Activated CD4-positive, alpha-beta T cell treated with anti-CD3 and anti-CD28 coated beads, Interleukin-2, amount 10 ng/mL, durations not matched to agents 7 days and 5 days (primary cell): ENCODE measurements around the gene CACNA2D3. TPM values are rescaled to one million over a fixed set of nuclear protein-coding genes. Genes with fewer than 3 reads are reported as not detected.

Source experiments
- CTCF ChIA-PET: fragments of 350-600 bp; sonication (Branson Sonifier 250); formaldehyde crosslinking; loops from one replicate; lab custom pipeline; 2021; ENCODE audit warnings: antibody characterized with exemption; lab: Charles Lee
- POLR2A ChIA-PET: fragments of 350-600 bp; sonication (Branson Sonifier 250); formaldehyde crosslinking; loops from one replicate; lab custom pipeline; 2021; ENCODE audit warnings: antibody characterized with exemption; lab: Charles Lee
- DNase-seq: peaks from one replicate; pipeline ENCODE4 v3.0.0-alpha.2; 2020
- H3K27ac Mint-ChIP-seq: one replicate; pipeline ENCODE4 v1.8.0; 2021; ENCODE audit warnings: mild to moderate bottlenecking, moderate library complexity, mixed read lengths
- H3K27me3 Mint-ChIP-seq: one replicate; pipeline ENCODE4 v1.8.0; 2021; ENCODE audit warnings: mixed read lengths
- H3K36me3 Mint-ChIP-seq: one replicate; pipeline ENCODE4 v1.8.0; 2021; ENCODE audit warnings: low read depth, mixed read lengths
- H3K4me1 Mint-ChIP-seq: one replicate; pipeline ENCODE4 v1.8.0; 2021; ENCODE audit warnings: mixed read lengths
- H3K4me3 Mint-ChIP-seq: one replicate; pipeline ENCODE4 v1.8.0; 2021; ENCODE audit warnings: mild to moderate bottlenecking, moderate library complexity, mixed read lengths
- H3K9me3 Mint-ChIP-seq: one replicate; pipeline ENCODE4 v1.8.0; 2021; ENCODE audit warnings: mixed read lengths
- total RNA-seq, 2 experiments: library from RNA; stranded (reverse); gene quantifications; one replicate each; pipeline ENCODE4 v1.2.3, GENCODE V29; 2021

Gene CACNA2D3
- total RNA-seq, 2 experiments from 2014 or later, result not detected

- Mint-ChIP-seq H3K4me1 (no peaks in the 10 kb centered on the region), H3K9me3 (no peaks in the 10 kb centered on the region), H3K27me3 (no peaks in the 10 kb centered on the region), H3K4me3 (no peak overlapping the region), H3K36me3 (no peaks in the 10 kb centered on the region), H3K27ac (no peak overlapping the region)
- POLR2A ChIA-PET, result no interaction called here
- DNase-seq, result no peak
- CTCF ChIA-PET, result no interaction called here
Measured at GRCh38 chr3:54543446-54543845, 421.1 kb downstream of the CACNA2D3 start.

- POLR2A ChIA-PET, result no interaction called here
- Mint-ChIP-seq H3K4me1 (no peaks in the 10 kb centered on the region), H3K36me3 (no peaks in the 10 kb centered on the region), H3K4me3 (no peak overlapping the region), H3K27me3 (no peaks in the 10 kb centered on the region), H3K9me3 (no peaks in the 10 kb centered on the region), H3K27ac (no peak overlapping the region)
- CTCF ChIA-PET, result no interaction called here
- no peak for DNase-seq
Measured at GRCh38 chr3:54547051-54547450, 424.7 kb downstream of the CACNA2D3 start.

GRCh38 chr3:54547846-54548245, 425.5 kb downstream of the CACNA2D3 start:
- no peak for DNase-seq
- no peaks in the 10 kb centered on the region for H3K9me3 Mint-ChIP-seq
- ChIA-PET CTCF (no interaction called here), POLR2A (no interaction called here)
- no peaks in the 10 kb centered on the region for H3K27me3 Mint-ChIP-seq
- H3K36me3 Mint-ChIP-seq, result no peaks in the 10 kb centered on the region
- H3K4me1 Mint-ChIP-seq, result no peaks in the 10 kb centered on the region
- no peak overlapping the region for H3K4me3 Mint-ChIP-seq
- H3K27ac Mint-ChIP-seq, result no peak overlapping the region

- no peak for DNase-seq
- ChIA-PET CTCF (no interaction called here), POLR2A (no interaction called here)
- no peaks in the 10 kb centered on the region for H3K27me3 Mint-ChIP-seq
- H3K9me3 Mint-ChIP-seq, result no peaks in the 10 kb centered on the region
- no peak overlapping the region for H3K27ac Mint-ChIP-seq
- H3K4me1 Mint-ChIP-seq, result no peaks in the 10 kb centered on the region
- no peak overlapping the region for H3K4me3 Mint-ChIP-seq
- H3K36me3 Mint-ChIP-seq, result no peaks in the 10 kb centered on the region
Measured at GRCh38 chr3:54549607-54550220, 427.4 kb downstream of the CACNA2D3 start.

- H3K27ac Mint-ChIP-seq, result no peak overlapping the region
- no peak overlapping the region for H3K4me3 Mint-ChIP-seq
- POLR2A ChIA-PET, result no interaction called here
- H3K27me3 Mint-ChIP-seq, result no peaks in the 10 kb centered on the region
- CTCF ChIA-PET, result no interaction called here
- no peaks in the 10 kb centered on the region for H3K36me3 Mint-ChIP-seq
- DNase-seq, result no peak
- H3K4me1 Mint-ChIP-seq, result no peaks in the 10 kb centered on the region
- no peaks in the 10 kb centered on the region for H3K9me3 Mint-ChIP-seq
Measured at GRCh38 chr3:54550221-54550977, 428.0 kb downstream of the CACNA2D3 start.

- ChIA-PET CTCF (no interaction called here), POLR2A (no interaction called here)
- Mint-ChIP-seq H3K9me3 (no peaks in the 10 kb centered on the region), H3K27ac (no peak overlapping the region), H3K4me3 (no peak overlapping the region), H3K4me1 (no peaks in the 10 kb centered on the region), H3K36me3 (no peaks in the 10 kb centered on the region), H3K27me3 (no peaks in the 10 kb centered on the region)
- no peak for DNase-seq
Measured at GRCh38 chr3:54556630-54557029, 434.3 kb downstream of the CACNA2D3 start.

- POLR2A ChIA-PET, result no interaction called here
- no peaks in the 10 kb centered on the region for H3K4me1 Mint-ChIP-seq
- H3K27me3 Mint-ChIP-seq, result no peaks in the 10 kb centered on the region
- CTCF ChIA-PET, result no interaction called here
- no peak for DNase-seq
- H3K9me3 Mint-ChIP-seq, result no peaks in the 10 kb centered on the region
- H3K36me3 Mint-ChIP-seq, result no peaks in the 10 kb centered on the region
- H3K27ac Mint-ChIP-seq, result no peak overlapping the region
- H3K4me3 Mint-ChIP-seq, result no peak overlapping the region
Measured at GRCh38 chr3:54557538-54558428, 435.4 kb downstream of the CACNA2D3 start.

- H3K27me3 Mint-ChIP-seq, result no peaks in the 10 kb centered on the region
- no peak overlapping the region for H3K27ac Mint-ChIP-seq
- ChIA-PET CTCF (no interaction called here), POLR2A (no interaction called here)
- no peaks in the 10 kb centered on the region for H3K36me3 Mint-ChIP-seq
- no peaks in the 10 kb centered on the region for H3K4me1 Mint-ChIP-seq
- H3K9me3 Mint-ChIP-seq, result no peaks in the 10 kb centered on the region
- H3K4me3 Mint-ChIP-seq, result no peak overlapping the region
- DNase-seq, result no peak
Measured at GRCh38 chr3:54563501-54564200, 441.3 kb downstream of the CACNA2D3 start.

GRCh38 chr3:54564374-54564925, 442.1 kb downstream of the CACNA2D3 start:
- DNase-seq, result no peak
- no peaks in the 10 kb centered on the region for H3K27me3 Mint-ChIP-seq
- ChIA-PET CTCF (no interaction called here), POLR2A (no interaction called here)
- H3K27ac Mint-ChIP-seq, result no peak overlapping the region
- H3K4me1 Mint-ChIP-seq, result no peaks in the 10 kb centered on the region
- H3K4me3 Mint-ChIP-seq, result no peak overlapping the region
- H3K9me3 Mint-ChIP-seq, result no peaks in the 10 kb centered on the region
- H3K36me3 Mint-ChIP-seq, result no peaks in the 10 kb centered on the region

- no peak for DNase-seq
- no peaks in the 10 kb centered on the region for H3K27me3 Mint-ChIP-seq
- H3K9me3 Mint-ChIP-seq, result no peaks in the 10 kb centered on the region
- CTCF ChIA-PET, result interaction anchor here (1.2 kb wide), 1 partner anchor 36 kb away, joined by 3 read pairs; no protein-coding TSS in a partner anchor
- POLR2A ChIA-PET, result no interaction called here
- no peak overlapping the region for H3K27ac Mint-ChIP-seq
- H3K36me3 Mint-ChIP-seq, result no peaks in the 10 kb centered on the region
- H3K4me1 Mint-ChIP-seq, result no peaks in the 10 kb centered on the region
- no peak overlapping the region for H3K4me3 Mint-ChIP-seq
Measured at GRCh38 chr3:54565956-54566355, 443.6 kb downstream of the CACNA2D3 start.

GRCh38 chr3:54567949-54568348, 445.6 kb downstream of the CACNA2D3 start:
- POLR2A ChIA-PET, result no interaction called here
- Mint-ChIP-seq H3K27me3 (no peaks in the 10 kb centered on the region), H3K9me3 (no peaks in the 10 kb centered on the region), H3K4me1 (no peaks in the 10 kb centered on the region), H3K4me3 (no peak overlapping the region), H3K36me3 (no peaks in the 10 kb centered on the region), H3K27ac (no peak overlapping the region)
- CTCF ChIA-PET, result no interaction called here
- DNase-seq, result no peak

- Mint-ChIP-seq H3K4me3 (no peak overlapping the region), H3K27ac (no peak overlapping the region), H3K27me3 (no peaks in the 10 kb centered on the region), H3K9me3 (no peaks in the 10 kb centered on the region), H3K36me3 (no peaks in the 10 kb centered on the region), H3K4me1 (no peaks in the 10 kb centered on the region)
- CTCF ChIA-PET, result no interaction called here
- no peak for DNase-seq
- POLR2A ChIA-PET, result no interaction called here
Measured at GRCh38 chr3:54570008-54570407, 447.7 kb downstream of the CACNA2D3 start.
